NCI-H2196 (cell line): ENCODE data around the gene HECW1.

Experiments
- DNase-seq: peaks from one replicate; lab custom pipeline; 2025; ENCODE audit not compliant: unreplicated experiment; lab: John Stamatoyannopoulos, UW

Gene HECW1

DNA sequence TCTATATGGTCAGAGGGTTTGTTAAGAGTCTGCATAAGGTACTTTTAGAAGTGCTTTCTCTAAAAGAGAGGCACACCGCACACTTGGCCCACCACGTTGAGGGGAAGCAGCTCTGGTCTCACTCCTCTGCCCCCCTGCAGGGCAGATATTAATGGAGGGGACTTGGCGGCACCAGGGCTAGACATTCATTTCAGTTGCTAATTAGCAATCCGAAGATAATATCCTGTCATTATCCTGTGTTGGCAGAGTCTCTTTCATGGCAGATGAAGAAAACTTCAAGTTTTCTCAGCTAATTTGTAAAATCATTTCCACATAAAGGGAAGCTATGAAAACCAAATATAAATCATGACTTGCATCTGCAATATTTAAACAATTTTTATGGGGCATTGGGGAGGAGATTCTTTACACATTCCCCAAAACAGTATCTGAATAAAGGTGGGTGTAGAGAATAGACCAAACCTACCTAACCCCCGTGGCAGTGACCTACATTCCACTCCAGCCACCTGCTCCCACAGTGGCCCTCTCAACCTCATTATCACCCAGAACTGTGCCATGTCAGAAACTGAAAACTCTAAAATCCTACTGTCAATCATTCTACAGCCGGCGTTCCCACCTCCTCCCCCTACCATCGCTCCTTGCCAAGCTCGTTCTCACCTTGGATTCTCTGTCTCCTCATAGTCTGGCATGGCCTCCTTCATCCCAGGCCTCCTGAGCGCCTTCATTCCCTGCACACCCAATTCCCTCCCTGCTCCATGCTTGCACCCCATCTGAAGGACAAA lies 416.3 kb downstream of the HECW1 start:
- no peak for DNase-seq

- DNase-seq: no peak
These were observed 418.3 kb downstream of the HECW1 start for GRCh38 chr7:43530553-43531410.

DNA sequence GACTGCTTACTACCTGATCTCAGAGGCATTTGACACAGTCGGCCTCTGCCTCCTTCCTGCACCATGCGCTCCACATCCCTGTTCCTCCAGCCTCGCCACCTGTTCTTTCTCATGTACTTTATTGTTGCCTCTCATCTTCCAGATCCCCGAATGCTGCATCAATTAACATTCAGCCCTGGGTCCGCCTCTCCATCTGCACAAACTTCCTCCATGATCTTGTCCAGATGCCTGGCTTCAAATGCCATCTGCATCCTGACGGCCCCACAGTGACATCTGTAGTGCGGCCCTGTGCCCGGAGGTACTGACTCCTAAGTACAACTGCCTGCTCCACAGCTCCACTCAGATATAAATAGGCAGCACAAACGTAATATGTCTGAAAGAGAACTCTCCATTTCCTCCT lies 419.3 kb downstream of the HECW1 start:
- no peak for DNase-seq

GRCh38 chr7:43533801-43534479 lies 421.5 kb downstream of the HECW1 start:
- DNase-seq: no peak

- no peak for DNase-seq
These were observed 422.6 kb downstream of the HECW1 start for GRCh38 chr7:43535031-43535451.

GRCh38 chr7:43535810-43536585 lies 423.6 kb downstream of the HECW1 start:
- DNase-seq: no peak

DNA sequence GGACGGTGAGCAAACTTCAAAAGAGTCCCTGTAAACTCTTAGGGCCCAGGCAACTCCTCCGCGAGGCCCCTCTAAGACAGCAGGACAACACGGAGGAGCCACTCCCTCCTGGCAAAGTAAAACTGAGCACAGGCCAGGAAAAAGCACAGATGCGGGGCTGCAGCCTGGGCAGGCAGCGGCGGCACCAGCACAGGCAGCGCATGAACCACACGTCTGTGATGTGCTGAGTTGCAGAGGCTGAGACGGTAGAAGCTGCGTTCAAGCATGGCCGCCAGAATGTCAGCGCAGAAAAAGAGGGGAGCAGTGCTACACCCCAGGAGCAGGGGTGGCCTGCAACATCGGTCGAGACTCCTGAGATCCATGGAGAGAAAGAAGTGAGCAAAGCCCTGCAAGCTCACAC lies 424.3 kb downstream of the HECW1 start:
- no peak for DNase-seq

DNA sequence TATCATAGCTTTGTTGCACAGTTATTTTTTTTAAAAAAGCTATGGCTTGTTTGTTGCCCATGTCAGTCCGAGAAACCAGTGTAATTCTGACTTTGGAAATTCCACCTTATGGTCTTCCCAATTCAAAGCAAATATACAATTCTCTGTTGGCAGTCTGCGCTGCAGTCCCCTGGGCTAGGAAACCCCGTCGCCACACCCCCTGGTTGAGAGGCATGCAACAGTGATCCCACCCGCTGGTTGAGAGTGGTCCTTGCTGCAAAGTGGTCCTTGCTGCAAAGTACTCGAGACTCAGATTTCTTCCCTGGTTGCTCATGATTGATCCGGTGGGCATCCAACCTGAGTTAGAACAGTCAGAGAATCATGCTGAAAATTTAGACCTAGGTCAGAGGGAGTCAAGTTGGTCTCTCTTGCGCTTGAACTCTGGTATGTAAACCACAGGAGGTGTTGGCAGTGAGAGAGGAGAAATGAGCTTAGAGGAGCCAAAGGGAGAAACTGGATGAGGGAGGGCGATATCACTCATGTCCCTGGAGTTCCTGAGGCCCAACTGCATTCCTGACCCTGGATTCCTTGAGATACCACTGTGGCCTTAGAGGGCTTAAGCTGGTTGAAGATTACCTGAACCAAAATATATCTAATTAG lies 425.4 kb downstream of the HECW1 start:
- no peak for DNase-seq

DNA sequence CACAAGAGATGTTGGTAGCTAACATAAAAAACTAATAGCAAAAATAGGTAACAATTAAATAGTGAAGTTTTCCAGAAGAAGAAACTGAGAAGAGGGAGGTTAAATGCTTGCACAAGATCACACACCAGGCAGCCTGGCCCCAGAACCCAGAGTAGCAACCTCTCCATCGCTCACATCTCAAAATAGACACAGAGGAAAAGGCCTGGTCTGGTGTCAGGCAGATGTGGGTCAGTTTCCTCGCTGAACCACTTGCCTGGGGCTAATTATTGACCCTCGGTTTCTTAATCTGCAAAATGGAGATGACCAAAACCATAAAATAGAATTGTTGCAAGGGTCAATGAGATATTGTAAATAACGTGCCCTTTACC lies 425.9 kb downstream of the HECW1 start:
- no peak for DNase-seq

DNA sequence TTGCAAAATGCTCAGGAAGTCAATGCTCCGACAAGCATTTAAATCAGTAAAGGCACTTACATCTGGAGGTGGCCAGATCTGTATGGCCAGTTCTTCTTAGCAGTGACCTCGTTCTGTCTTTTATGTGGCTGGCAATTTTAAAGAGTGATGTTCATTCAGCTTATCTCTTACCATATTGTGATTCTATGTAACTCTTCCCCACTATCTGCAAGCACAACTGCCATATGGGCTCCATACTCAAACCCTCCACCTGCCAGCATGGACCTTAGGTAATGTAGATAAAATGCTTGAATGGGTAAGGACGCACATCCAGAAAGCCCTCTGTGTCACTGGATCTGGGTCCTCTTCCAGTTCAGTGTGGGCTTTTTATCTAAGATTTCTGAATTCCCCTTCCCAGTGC lies 428.0 kb downstream of the HECW1 start:
- no peak for DNase-seq

- DNase-seq: no peak
These were observed 430.3 kb downstream of the HECW1 start for GRCh38 chr7:43542716-43543115.

- no peak for DNase-seq
These were observed 433.8 kb downstream of the HECW1 start for GRCh38 chr7:43546231-43546630.

- no peak for DNase-seq
These were observed 438.0 kb downstream of the HECW1 start for GRCh38 chr7:43550427-43550826.

GRCh38 chr7:43552122-43552521 lies 439.7 kb downstream of the HECW1 start:
- no peak for DNase-seq

DNA sequence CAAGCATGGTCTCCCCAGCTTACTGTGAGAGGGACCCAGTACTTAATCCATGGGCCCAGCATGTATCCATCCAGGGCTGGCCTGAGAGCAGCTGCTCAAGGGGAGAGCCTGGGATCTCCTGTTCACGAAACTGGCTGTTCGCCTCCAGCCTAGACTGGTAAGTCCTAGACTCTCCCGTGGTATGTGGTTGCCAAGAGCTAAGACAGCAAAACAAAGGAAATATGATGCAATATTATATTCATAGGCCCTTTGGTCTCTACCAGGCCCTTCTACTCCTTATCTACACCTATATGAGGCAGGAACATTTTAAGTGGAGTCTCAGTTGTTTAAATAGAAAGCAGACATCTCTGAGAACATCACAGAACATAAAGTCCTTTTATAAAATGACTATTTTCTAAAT lies 441.6 kb downstream of the HECW1 start:
- no peak for DNase-seq

DNA sequence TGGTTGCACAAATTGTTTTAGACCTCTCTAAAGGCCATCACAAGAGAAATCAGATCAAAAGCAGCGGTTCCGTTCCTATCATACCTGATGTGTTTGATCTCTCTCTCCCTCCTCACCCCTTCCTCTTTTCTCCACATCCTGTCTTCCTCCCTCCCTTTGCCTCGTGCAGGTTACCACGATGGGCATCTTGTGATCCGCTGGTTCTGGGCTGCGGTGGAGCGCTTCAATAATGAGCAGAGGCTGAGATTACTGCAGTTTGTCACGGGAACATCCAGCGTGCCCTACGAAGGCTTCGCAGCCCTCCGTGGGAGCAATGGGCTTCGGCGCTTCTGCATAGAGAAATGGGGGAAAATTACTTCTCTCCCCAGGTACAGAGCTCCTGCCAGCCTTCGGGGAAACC lies 442.0 kb downstream of the HECW1 start:
- no peak for DNase-seq

DNA sequence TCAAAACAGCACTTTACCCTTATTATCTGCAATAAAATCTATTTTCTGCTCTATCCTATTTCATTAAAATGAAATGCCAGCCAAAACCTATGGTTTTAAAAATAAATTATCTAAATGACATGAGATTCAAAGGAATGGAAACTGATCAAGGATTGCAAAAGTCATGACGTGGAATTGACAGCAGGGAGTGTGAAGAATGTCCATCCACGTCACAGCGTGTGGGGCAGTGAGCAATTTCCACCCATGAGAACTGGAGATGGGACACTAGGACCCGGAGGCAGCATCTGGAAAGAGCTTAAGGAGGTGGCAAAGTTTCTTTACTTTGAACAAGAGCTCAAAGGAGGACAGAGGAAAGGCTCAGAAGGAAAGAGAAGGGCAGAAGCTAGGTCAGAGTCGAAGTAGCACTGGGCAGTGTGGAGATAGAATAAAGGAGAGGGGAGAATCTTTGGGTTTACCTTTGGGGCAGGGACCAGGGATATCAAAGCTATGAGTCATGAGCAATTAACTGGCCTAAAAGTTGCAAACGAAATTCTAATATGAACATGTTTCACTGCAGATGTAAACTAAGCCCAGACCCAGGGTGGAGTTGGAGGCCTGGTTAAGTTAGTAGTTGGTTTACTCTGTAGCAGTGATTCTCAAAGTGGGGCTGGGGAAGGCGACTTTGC lies 445.5 kb downstream of the HECW1 start:
- DNase-seq: no peak

GRCh38 chr7:43559171-43559945 lies 446.9 kb downstream of the HECW1 start:
- no peak for DNase-seq

- DNase-seq: no peak
These were observed 447.5 kb downstream of the HECW1 start for GRCh38 chr7:43559946-43560335.
